GM19463 (cell line): ENCODE measurements around the gene PCSK2.

Experiments used
- ATAC-seq: cut with Tn5 transposase; IDR thresholded peaks from one replicate; pipeline ENCODE4 v1.9.1; 2021; ENCODE audit warnings: mild to moderate bottlenecking, moderate library complexity; ENCODE audit not compliant: unreplicated experiment

The PCSK2 gene

GRCh38 chr20:17470973-17471372 is 244.1 kb downstream of the PCSK2 start:
- ATAC-seq = no peak

- ATAC-seq = no peak
Measured at GRCh38 chr20:17471606-17472187, 244.9 kb downstream of the PCSK2 start.

- ATAC-seq = no peak
Measured at GRCh38 chr20:17473659-17474058, 246.8 kb downstream of the PCSK2 start.

GRCh38 chr20:17479063-17479657 is 252.3 kb downstream of the PCSK2 start:
- no peak for ATAC-seq

- ATAC-seq = no peak
Measured at GRCh38 chr20:17480696-17481095, 253.9 kb downstream of the PCSK2 start.

- no peak for ATAC-seq
Measured at GRCh38 chr20:17481661-17482060, 254.8 kb downstream of the PCSK2 start.

- no peak for ATAC-seq
Measured at GRCh38 chr20:17482536-17482935, 255.7 kb downstream of the PCSK2 start.

GRCh38 chr20:17485017-17485416 is 258.2 kb downstream of the PCSK2 start:
- ATAC-seq = no peak

- no peak for ATAC-seq
Measured at GRCh38 chr20:17488916-17489600, 262.2 kb downstream of the PCSK2 start.

- no peak for ATAC-seq
Measured at GRCh38 chr20:17490501-17490900, 263.7 kb downstream of the PCSK2 start.

- ATAC-seq = no peak
Measured at GRCh38 chr20:17491041-17491440, 264.2 kb downstream of the PCSK2 start.

GRCh38 chr20:17491488-17491887 is 264.6 kb downstream of the PCSK2 start:
- ATAC-seq = no peak

GRCh38 chr20:17493173-17493572 is 266.3 kb downstream of the PCSK2 start:
- ATAC-seq = no peak

GRCh38 chr20:17494201-17494600 is 267.4 kb downstream of the PCSK2 start:
- ATAC-seq = no peak

GRCh38 chr20:17495826-17496225 is 269.0 kb downstream of the PCSK2 start:
- no peak for ATAC-seq

GRCh38 chr20:17497821-17498580 is 271.2 kb downstream of the PCSK2 start:
- no peak for ATAC-seq

- no peak for ATAC-seq
Measured at GRCh38 chr20:17498641-17499040, 271.8 kb downstream of the PCSK2 start.

GRCh38 chr20:17499041-17499440 is 272.2 kb downstream of the PCSK2 start:
- ATAC-seq = no peak

- no peak for ATAC-seq
Measured at GRCh38 chr20:17500271-17500670, 273.4 kb downstream of the PCSK2 start.

- ATAC-seq = no peak
Measured at GRCh38 chr20:17500826-17501225, 274.0 kb downstream of the PCSK2 start.

GRCh38 chr20:17501701-17502100 is 274.9 kb downstream of the PCSK2 start:
- no peak for ATAC-seq

- no peak for ATAC-seq
Measured at GRCh38 chr20:17502105-17502504, 275.3 kb downstream of the PCSK2 start.
